Embryonic facial prominence (tissue), 1 donor: ENCODE measurements around the gene TXNDC17.
A peak's percentile ranks its signal among the peaks of the same experiment; 100 is the strongest.
"Not testable (repeated sequence)": the region's sequence is repeated elsewhere in the genome, so short reads cannot be mapped to it uniquely, and the experiment has no call there.

Source experiments
- DNase-seq: peaks from one replicate; pipeline ENCODE4 v3.0.0-alpha.2; 2016; ENCODE audit errors: extremely low spot score

TXNDC17 gene

GRCh38 chr17:6640536-6641246 is at the start of gene TXNDC17, which contains the start of gene KIAA0753:
Gene TXNDC17, plus strand, starts transcription at chr17:6641060. Its CDS starts 23 bp downstream, at chr17:6641083.
Gene KIAA0753, minus strand, starts transcription at chr17:6640711. Its CDS starts 5,608 bp downstream, at chr17:6635103.
- DNase-seq = peak; percentile 77

- DNase-seq = no peak
Measured at GRCh38 chr17:6591599-6592158, 49.2 kb upstream of the TXNDC17 start.

GRCh38 chr17:6592173-6592572 is 48.7 kb upstream of the TXNDC17 start:
- no peak for DNase-seq

- not testable (repeated sequence) for DNase-seq
Measured at GRCh38 chr17:6593371-6593770, 47.5 kb upstream of the TXNDC17 start.

- DNase-seq = no peak
Measured at GRCh38 chr17:6596081-6596480, 44.8 kb upstream of the TXNDC17 start.

GRCh38 chr17:6596511-6596910 is 44.3 kb upstream of the TXNDC17 start:
- DNase-seq = no peak

GRCh38 chr17:6596941-6597340 is 43.9 kb upstream of the TXNDC17 start:
- no peak for DNase-seq

GRCh38 chr17:6597727-6598126 is 43.1 kb upstream of the TXNDC17 start:
- DNase-seq = no peak

GRCh38 chr17:6599364-6599763 is 41.5 kb upstream of the TXNDC17 start:
- DNase-seq = no peak

- DNase-seq = no peak
Measured at GRCh38 chr17:6602141-6602540, 38.7 kb upstream of the TXNDC17 start.

GRCh38 chr17:6603744-6604325 is 37.0 kb upstream of the TXNDC17 start:
- no peak for DNase-seq

GRCh38 chr17:6605142-6605541 is 35.7 kb upstream of the TXNDC17 start:
- no peak for DNase-seq

- no peak for DNase-seq
Measured at GRCh38 chr17:6608321-6608720, 32.5 kb upstream of the TXNDC17 start.

- DNase-seq = no peak
Measured at GRCh38 chr17:6610011-6610410, 30.8 kb upstream of the TXNDC17 start.

- no peak for DNase-seq
Measured at GRCh38 chr17:6611231-6611630, 29.6 kb upstream of the TXNDC17 start.

GRCh38 chr17:6623941-6624340 is 16.9 kb upstream of the TXNDC17 start:
- no peak for DNase-seq

- DNase-seq = no peak
Measured at GRCh38 chr17:6626616-6627015, 14.2 kb upstream of the TXNDC17 start.

- DNase-seq = no peak
Measured at GRCh38 chr17:6627019-6627418, 13.8 kb upstream of the TXNDC17 start.

- no peak for DNase-seq
Measured at GRCh38 chr17:6630390-6630789, 10.5 kb upstream of the TXNDC17 start.

- no peak for DNase-seq
Measured at GRCh38 chr17:6632530-6632929, 8.3 kb upstream of the TXNDC17 start.

- no peak for DNase-seq
Measured at GRCh38 chr17:6633263-6633662, 7.6 kb upstream of the TXNDC17 start.

GRCh38 chr17:6636105-6636504 is 4.8 kb upstream of the TXNDC17 start:
- no peak for DNase-seq
